ENCODE measurements around the gene FAM25G.
"Not testable (repeated sequence)": the region's sequence is repeated elsewhere in the genome, so short reads cannot be mapped to it uniquely, and the experiment has no call there.

GRCh38 chr10:47462577-47463358 lies 28.7 kb downstream of the FAM25G start:
- TF ChIP-seq CHD2 (IDR thresholded peaks at IDR 0.05; ENCODE audit: low read length); RAD21 (IDR thresholded peaks at IDR 0.05 in 1 of 2, conservative IDR thresholded peaks at IDR 0.05 in 1 of 2; ENCODE audit: low read depth in 2 of 2, low read length in 2 of 2); CTCF (IDR thresholded peaks at IDR 0.05; ENCODE audit: control extremely low read depth in 1 of 3, insufficient read depth in 1 of 3, low read depth in 1 of 3, low read length in 3 of 3); SP1 (IDR thresholded peaks at IDR 0.05; ENCODE audit: low read depth, low read length); SUZ12 (IDR thresholded peaks at IDR 0.05; ENCODE audit: low read length); TAF1 (IDR thresholded peaks at IDR 0.05; ENCODE audit: low read depth, low read length); MAFK (IDR thresholded peaks at IDR 0.05; ENCODE audit: low read depth, low read length); EZH2 (IDR thresholded peaks at IDR 0.05; ENCODE audit: low read depth, low read length, severe bottlenecking): not testable (repeated sequence)
